ENCODE data around the gene LBH. TPM values are rescaled to one million over a fixed set of nuclear protein-coding genes. Genes with fewer than 3 reads are reported as not detected.

The LBH gene
- total RNA-seq, 3 donors from 2014 or later, result 18.2 to 153 (median 87.2) TPM

DNA sequence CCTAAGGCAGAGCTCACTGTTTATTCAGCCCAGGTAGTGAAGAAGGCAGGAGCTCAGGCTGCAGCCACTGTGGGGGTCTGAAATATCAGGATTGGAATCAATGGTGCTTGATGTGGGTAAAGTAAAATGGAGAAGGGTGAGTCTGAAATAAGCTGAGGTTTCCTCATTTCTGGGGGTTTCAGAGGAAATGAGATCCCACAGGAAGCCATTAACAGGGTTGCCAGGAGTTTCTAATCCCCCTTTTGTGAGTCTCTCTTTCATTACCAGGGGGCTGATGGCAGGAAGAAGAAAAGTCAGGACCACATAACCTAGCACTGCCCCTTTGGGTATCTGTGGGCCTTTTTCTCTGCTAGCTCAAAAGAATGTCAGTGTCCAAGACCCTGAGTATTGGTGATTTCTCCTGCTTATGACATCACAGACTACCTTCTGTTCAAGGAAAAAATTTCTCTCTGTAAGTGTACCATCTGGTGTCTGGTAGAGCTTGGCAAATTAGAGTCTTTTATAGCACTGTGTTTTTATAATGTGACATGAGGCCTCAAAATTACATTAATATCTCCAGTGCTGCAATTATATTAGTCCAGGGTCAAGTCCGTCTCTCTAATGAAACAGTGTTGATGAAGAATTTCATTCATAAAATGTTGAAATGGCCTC, 56.0 kb downstream of the LBH start:
- TF ChIP-seq POLR2A (IDR thresholded peaks at IDR 0.05), result no peak
- TF ChIP-seq, protein P1, sequence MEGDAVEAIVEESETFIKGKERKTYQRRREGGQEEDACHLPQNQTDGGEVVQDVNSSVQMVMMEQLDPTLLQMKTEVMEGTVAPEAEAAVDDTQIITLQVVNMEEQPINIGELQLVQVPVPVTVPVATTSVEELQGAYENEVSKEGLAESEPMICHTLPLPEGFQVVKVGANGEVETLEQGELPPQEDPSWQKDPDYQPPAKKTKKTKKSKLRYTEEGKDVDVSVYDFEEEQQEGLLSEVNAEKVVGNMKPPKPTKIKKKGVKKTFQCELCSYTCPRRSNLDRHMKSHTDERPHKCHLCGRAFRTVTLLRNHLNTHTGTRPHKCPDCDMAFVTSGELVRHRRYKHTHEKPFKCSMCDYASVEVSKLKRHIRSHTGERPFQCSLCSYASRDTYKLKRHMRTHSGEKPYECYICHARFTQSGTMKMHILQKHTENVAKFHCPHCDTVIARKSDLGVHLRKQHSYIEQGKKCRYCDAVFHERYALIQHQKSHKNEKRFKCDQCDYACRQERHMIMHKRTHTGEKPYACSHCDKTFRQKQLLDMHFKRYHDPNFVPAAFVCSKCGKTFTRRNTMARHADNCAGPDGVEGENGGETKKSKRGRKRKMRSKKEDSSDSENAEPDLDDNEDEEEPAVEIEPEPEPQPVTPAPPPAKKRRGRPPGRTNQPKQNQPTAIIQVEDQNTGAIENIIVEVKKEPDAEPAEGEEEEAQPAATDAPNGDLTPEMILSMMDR (IDR thresholded peaks at IDR 0.05), result no peak
- no peak for TF ChIP-seq POLR2AphosphoS5 (IDR thresholded peaks at IDR 0.05)
- no peaks in the 10 kb centered on the region for H3K9me3 ChIP-seq
- H3K27ac ChIP-seq, result no peak overlapping the region
- H3K4me1 ChIP-seq, result no peaks in the 10 kb centered on the region
- H3K36me3 ChIP-seq, result no peaks in the 10 kb centered on the region
- intact Hi-C loops (cut with DNase I; ENCODE audit: low total_unique reads), result no loop called here
- no peak for DNase-seq (ENCODE audit: low spot score in 2 of 2)
- no peak overlapping the region for H3K4me3 ChIP-seq
- no peaks in the 10 kb centered on the region for H3K27me3 ChIP-seq

DNA sequence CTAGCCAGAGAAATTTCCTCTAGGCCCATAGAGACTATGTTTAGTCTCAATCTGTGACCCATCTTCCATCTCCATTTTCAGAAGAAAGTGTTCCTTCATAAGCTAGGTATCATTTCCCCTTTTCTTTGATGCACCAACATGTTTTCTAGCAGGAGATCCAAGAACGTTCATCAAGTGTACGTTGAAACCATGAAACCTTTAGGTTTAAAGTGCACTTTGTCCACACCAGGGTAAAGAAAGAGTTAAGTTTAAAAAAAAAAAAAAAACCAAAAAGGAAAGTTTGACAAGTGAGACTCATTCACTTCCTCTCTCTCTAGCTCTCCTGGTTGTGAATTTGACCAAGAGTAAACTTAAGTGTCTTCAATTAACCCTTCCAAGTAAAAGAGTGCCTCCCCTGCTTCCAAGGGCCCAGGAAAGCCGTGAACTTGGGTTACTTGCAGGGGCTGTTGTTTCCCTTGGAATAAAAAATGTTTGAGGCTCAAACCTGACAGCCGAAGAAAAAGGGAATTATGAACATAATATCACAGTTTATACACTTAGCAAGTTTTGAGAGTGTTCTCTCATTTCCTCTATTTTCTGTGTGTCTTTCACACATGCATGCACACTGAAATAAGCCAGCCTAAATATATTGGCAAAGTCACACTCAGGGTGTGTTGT, 56.7 kb downstream of the LBH start:
- no peaks in the 10 kb centered on the region for H3K36me3 ChIP-seq
- no peaks in the 10 kb centered on the region for H3K4me1 ChIP-seq
- intact Hi-C loops (cut with DNase I; ENCODE audit: low total_unique reads), result no loop called here
- H3K27me3 ChIP-seq, result no peaks in the 10 kb centered on the region
- no peak overlapping the region for H3K27ac ChIP-seq
- DNase-seq (ENCODE audit: low spot score in 2 of 2), result no peak
- TF ChIP-seq, protein P1 (IDR thresholded peaks at IDR 0.05), result no peak
- TF ChIP-seq POLR2AphosphoS5 (IDR thresholded peaks at IDR 0.05) (no peak), POLR2A (IDR thresholded peaks at IDR 0.05) (no peak)
- no peak overlapping the region for H3K4me3 ChIP-seq
- no peaks in the 10 kb centered on the region for H3K9me3 ChIP-seq

DNA sequence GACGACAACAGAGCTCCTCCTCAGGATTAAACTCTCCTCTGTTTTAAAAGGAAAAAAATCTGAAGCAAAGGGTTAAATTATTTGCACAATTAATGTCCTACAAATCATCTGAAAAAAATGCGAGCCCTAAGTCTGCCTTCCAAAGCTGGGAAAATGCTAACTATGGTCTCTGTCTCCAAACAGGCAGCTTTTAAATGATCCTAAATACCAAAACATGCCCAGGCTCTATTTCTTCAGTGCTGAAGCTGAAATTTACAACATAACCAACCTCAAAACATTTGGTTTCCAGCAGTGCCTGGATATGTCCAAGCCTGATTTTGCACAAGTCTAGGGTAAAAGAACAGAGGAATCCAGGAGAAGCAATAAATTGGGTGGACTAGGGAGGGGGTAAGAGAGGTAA, 57.2 kb downstream of the LBH start:
- no peaks in the 10 kb centered on the region for H3K9me3 ChIP-seq
- TF ChIP-seq POLR2A (IDR thresholded peaks at IDR 0.05), result no peak
- TF ChIP-seq POLR2AphosphoS5 (IDR thresholded peaks at IDR 0.05), result no peak
- TF ChIP-seq, protein P1 (IDR thresholded peaks at IDR 0.05), result no peak
- H3K36me3 ChIP-seq, result no peaks in the 10 kb centered on the region
- no peaks in the 10 kb centered on the region for H3K27me3 ChIP-seq
- no peak for DNase-seq (ENCODE audit: low spot score in 2 of 2)
- H3K4me1 ChIP-seq, result no peaks in the 10 kb centered on the region
- intact Hi-C loops (cut with DNase I; ENCODE audit: low total_unique reads), result no loop called here
- H3K27ac ChIP-seq, result no peak overlapping the region
- H3K4me3 ChIP-seq, result no peak overlapping the region

DNA sequence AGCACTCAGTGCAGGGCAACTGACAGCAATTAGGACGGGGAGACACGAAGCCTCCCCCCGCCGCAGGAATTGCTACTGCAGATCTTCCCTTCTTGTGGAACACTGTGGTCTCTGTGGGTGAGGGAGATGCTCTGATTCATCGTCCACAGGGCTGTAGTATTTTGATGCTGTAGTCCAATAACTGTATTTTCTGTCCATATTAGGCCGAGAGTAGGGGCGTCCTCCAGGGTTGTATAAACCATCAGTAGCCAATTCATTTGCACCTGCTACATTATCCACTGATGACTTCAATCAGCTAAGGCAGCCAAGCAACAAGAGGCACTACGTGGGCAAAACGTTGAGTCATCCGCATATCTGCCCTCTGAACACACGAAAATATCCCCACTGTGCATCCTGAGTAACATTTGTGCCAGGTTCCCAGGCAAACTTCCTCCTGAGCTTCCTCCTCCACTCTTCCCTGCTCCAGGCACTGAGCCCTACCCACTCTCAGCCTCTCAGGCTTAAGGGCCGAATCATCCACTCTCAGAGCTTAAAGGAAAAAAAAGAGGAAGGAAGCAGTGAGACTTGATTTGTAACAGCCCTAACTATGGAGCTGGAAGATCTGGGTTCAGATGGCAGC, 62.1 kb downstream of the LBH start:
- Histone ChIP-seq H3K4me3 (no peak overlapping the region), H3K27ac (no peak overlapping the region)

More for the DNA sequence above, 62.1 kb downstream of the LBH start:
- TF ChIP-seq, protein P1 (IDR thresholded peaks at IDR 0.05), result no peak
- TF ChIP-seq POLR2AphosphoS5 (IDR thresholded peaks at IDR 0.05) (no peak), POLR2A (IDR thresholded peaks at IDR 0.05) (no peak)
- DNase-seq (ENCODE audit: low spot score in 2 of 2), result no peak
- Histone ChIP-seq H3K4me1 (no peaks in the 10 kb centered on the region), H3K27me3 (no peaks in the 10 kb centered on the region), H3K36me3 (no peaks in the 10 kb centered on the region), H3K9me3 (no peaks in the 10 kb centered on the region)
- intact Hi-C loops (cut with DNase I; ENCODE audit: low total_unique reads), result no loop called here
